HCT116 (cell line): ENCODE measurements around the gene TENM4. TPM values are rescaled to one million over a fixed set of nuclear protein-coding genes. Genes with fewer than 3 reads are reported as not detected.

ENCODE experiments used
- ATAC-seq: fragments of 200-7000 bp; cut with Tn5 transposase; 2 replicates; pipeline ENCODE4 v1.9.1; 2020; ENCODE audit warnings: mild to moderate bottlenecking, moderate library complexity
- BruUV-seq: library from RNA; stranded (reverse); fragments of 400-500 nt; replicated peaks from 2 replicates; lab custom pipeline; 2021; lab: Mats Ljungman, UMichigan
- CTCF ChIA-PET: fragments of 300-600 bp; sonication (Branson Sonifier 250); formaldehyde crosslinking; loops from one replicate; lab custom pipeline; 2021; ENCODE audit warnings: antibody characterized with exemption; lab: Charles Lee
- POLR2A ChIA-PET: fragments of 300-600, 350-600 bp; sonication (Branson Sonifier 250); formaldehyde crosslinking; loops from one replicate; lab custom pipeline; 2021; ENCODE audit warnings: antibody characterized with exemption; lab: Charles Lee
- RAD21 ChIA-PET, 2 experiments: fragments of 300-600 bp; sonication (Branson Sonifier 250); formaldehyde crosslinking; loops; one replicate each; lab custom pipeline; 2023; ENCODE audit warnings: low total read pairs in 2 of 2; ENCODE audit not compliant: uncharacterized antibody in 2 of 2, unreplicated experiment in 2 of 2, low non-redundant PET in 1 of 2; lab: Charles Lee
- DNase-seq: peaks from one replicate; pipeline ENCODE4 v3.0.0-alpha.2; 2010; ENCODE audit warnings: low read depth, low spot score
- H2AFZ ChIP-seq: fragments of 200-600 bp; shearing (Covaris generic), sonication (generic); 2 replicates; pipeline ENCODE4 v1.6.1; 2017; ENCODE audit warnings: low read depth, mixed run types, mixed read lengths, antibody characterized with exemption, low read length; ENCODE audit not compliant: poor library complexity, severe bottlenecking
- H3K27ac ChIP-seq: 2 replicates; pipeline ENCODE4 v1.5.1; 2012; ENCODE audit warnings: low read depth, low read length
- H3K27me3 ChIP-seq: fragments of 200-600 bp; sonication (generic); 2 replicates; pipeline ENCODE4 v1.6.1; 2016; ENCODE audit warnings: mixed run types, low read length, mixed read lengths; ENCODE audit not compliant: insufficient read depth
- H3K36me3 ChIP-seq, 2 experiments: fragments of 200-500 bp in 1 of 2; fragments of 200-600 bp in 1 of 2; sonication (Bioruptor generic) in 1 of 2; sonication (generic) in 1 of 2; 2 replicates each; pipeline versions ENCODE4 v1.5.1 to v1.6.1; 2014 to 2016; ENCODE audit warnings: low read length in 2 of 2, inconsistent platforms in 1 of 2, mixed read lengths in 1 of 2, mixed run types in 1 of 2; ENCODE audit not compliant: insufficient read depth in 2 of 2, control insufficient read depth in 1 of 2
- H3K4me1 ChIP-seq, 2 experiments: fragments of 200-600 bp in 1 of 2; sonication (generic) in 1 of 2; 2 replicates each; pipeline versions ENCODE4 v1.5.1 to v1.6.1; 2012 to 2017; ENCODE audit warnings: low read length in 2 of 2, inconsistent platforms in 1 of 2, mild to moderate bottlenecking in 1 of 2, mixed read lengths in 1 of 2, mixed run types in 1 of 2, moderate library complexity in 1 of 2; ENCODE audit not compliant: insufficient read depth in 2 of 2, control insufficient read depth in 1 of 2
- H3K4me2 ChIP-seq: fragments of 200-600 bp; sonication (generic); 2 replicates; pipeline ENCODE4 v1.6.1; 2017; ENCODE audit warnings: mixed run types, low read length, mixed read lengths
- H3K4me3 ChIP-seq, 2 experiments: fragments of 200-600 bp in 1 of 2; sonication (generic) in 1 of 2; replicated peaks in 1 of 2; 2 replicates each; pipeline ENCODE4 v1.5.1; 2011 to 2016; ENCODE audit warnings: low read length in 2 of 2, control low read depth in 1 of 2, low read depth in 1 of 2, mild to moderate bottlenecking in 1 of 2, mixed read lengths in 1 of 2, mixed run types in 1 of 2
- H3K79me2 ChIP-seq: fragments of 200-600 bp; sonication (generic); 2 replicates; pipeline ENCODE4 v1.6.1; 2017; ENCODE audit warnings: mild to moderate bottlenecking, mixed run types, low read length, moderate library complexity, mixed read lengths; ENCODE audit not compliant: insufficient read depth
- H3K9ac ChIP-seq: fragments of 200-600 bp; sonication (generic); 2 replicates; pipeline ENCODE4 v1.6.1; 2016; ENCODE audit warnings: low read length, mixed read lengths
- H3K9me2 ChIP-seq: fragments of 200-600 bp; sonication (generic), shearing (Covaris generic); 2 replicates; pipeline ENCODE4 v1.6.1; 2017; ENCODE audit warnings: mixed run types, mild to moderate bottlenecking, moderate library complexity; ENCODE audit not compliant: insufficient read depth
- H3K9me3 ChIP-seq, 2 experiments: fragments of 200-500 bp in 1 of 2; fragments of 200-600 bp in 1 of 2; sonication (Bioruptor generic) in 1 of 2; sonication (generic) in 1 of 2; 2 replicates each; pipeline ENCODE4 v1.6.1; 2014 to 2017; ENCODE audit warnings: low read length in 2 of 2, mixed read lengths in 2 of 2, inconsistent platforms in 1 of 2, low read depth in 1 of 2, mild to moderate bottlenecking in 1 of 2, mixed run types in 1 of 2, moderate library complexity in 1 of 2; ENCODE audit not compliant: control insufficient read depth in 1 of 2, insufficient read depth in 1 of 2
- H4K20me1 ChIP-seq: fragments of 200-600 bp; sonication (generic), shearing (Covaris generic); 2 replicates; pipeline ENCODE4 v1.6.1; 2017; ENCODE audit warnings: mixed run types, mild to moderate bottlenecking, moderate library complexity; ENCODE audit not compliant: insufficient read depth
- CBX3 ChIP-seq: IDR thresholded peaks from 2 replicates; pipeline ENCODE4 v1.6.1; 2012; ENCODE audit warnings: low read depth
- CTCF ChIP-seq, 3 experiments: fragments of 200-600 bp in 1 of 3; sonication (generic) in 1 of 3; IDR thresholded peaks in 2 of 3; conservative IDR thresholded peaks in 1 of 3; 2 replicates each; pipeline ENCODE4 v1.5.1; 2012 to 2017; ENCODE audit warnings: low read depth in 2 of 3, low read length in 2 of 3, antibody characterized with exemption in 1 of 3, borderline replicate concordance in 1 of 3, control low read depth in 1 of 3, mild to moderate bottlenecking in 1 of 3, mixed read lengths in 1 of 3, mixed run types in 1 of 3, moderate library complexity in 1 of 3; ENCODE audit not compliant: insufficient read depth in 1 of 3
- ELF1 ChIP-seq: IDR thresholded peaks from 2 replicates; pipeline ENCODE4 v1.6.1; 2012; ENCODE audit warnings: low read depth, borderline replicate concordance
- EZH2phosphoT487 ChIP-seq: fragments of 200-600 bp; IDR thresholded peaks from 2 replicates; pipeline ENCODE4 v1.6.1; 2018; ENCODE audit warnings: antibody characterized with exemption, borderline replicate concordance
- JUND ChIP-seq: IDR thresholded peaks from 2 replicates; pipeline ENCODE4 v1.6.1; 2012
- MAX ChIP-seq: IDR thresholded peaks from 2 replicates; pipeline ENCODE4 v1.6.1; 2012
- RAD21 ChIP-seq: IDR thresholded peaks from 2 replicates; pipeline ENCODE4 v1.6.1; 2012; ENCODE audit warnings: low read depth, mild to moderate bottlenecking
- REST ChIP-seq: IDR thresholded peaks from 2 replicates; pipeline ENCODE4 v1.6.1; 2012; ENCODE audit warnings: low read depth
- TCF7L2 ChIP-seq: IDR thresholded peaks from 2 replicates; pipeline ENCODE4 v1.7.0; 2011; ENCODE audit warnings: borderline replicate concordance, inconsistent platforms; ENCODE audit not compliant: insufficient read depth, insufficient read length; ENCODE audit errors: extremely low read depth
- ZBTB33 ChIP-seq: IDR thresholded peaks from 2 replicates; pipeline ENCODE4 v1.6.1; 2011; ENCODE audit warnings: mild to moderate bottlenecking, low read length, moderate library complexity; ENCODE audit not compliant: insufficient replicate concordance; ENCODE audit errors: extremely low read depth
- ZNF274 ChIP-seq: fragments of 200-500 bp; sonication (Bioruptor generic); IDR thresholded peaks from 2 replicates; pipeline ENCODE4 v1.6.1; 2014; ENCODE audit warnings: mild to moderate bottlenecking, low read depth, low read length, inconsistent platforms
- intact Hi-C: fragments of 100-400 bp; cut with micrococcal nuclease; formaldehyde crosslinking; loops from 2 replicates; pipeline ENCODE4 v1.10.0; 2022
- total RNA-seq: library from RNA; stranded (reverse); gene quantifications from one replicate; pipeline ENCODE4 v1.2.1, GENCODE V29; 2021; ENCODE audit not compliant: unreplicated experiment

Gene TENM4
- total RNA-seq, 1 experiment from 2014 or later = 0.05 TPM

- Histone ChIP-seq H2AFZ (no peak overlapping the region), H3K27me3 (0 out of 2 replicates have a peak, but pooled peaks cover 6% of the 10 kb centered on the region), H3K9me2 (no peaks in the 10 kb centered on the region), H3K4me3 (no peak overlapping the region), H4K20me1 (no peaks in the 10 kb centered on the region), H3K27ac (no peak overlapping the region), H3K79me2 (no peaks in the 10 kb centered on the region), H3K4me2 (no peak overlapping the region), H3K4me1 (no peaks in the 10 kb centered on the region), H3K36me3 (no peaks in the 10 kb centered on the region), H3K9ac (no peak overlapping the region), H3K9me3 (no peaks in the 10 kb centered on the region)
- no peak for ATAC-seq
- TF ChIP-seq CTCF (IDR thresholded peaks at IDR 0.05 in 2 of 3, conservative IDR thresholded peaks at IDR 0.05 in 1 of 3; ENCODE audit: borderline replicate concordance in 1 of 3, insufficient read depth in 1 of 3, low read depth in 2 of 3, low read length in 2 of 3) (no peak), RAD21 (no peak)
- BruUV-seq = no TSS peak
- intact Hi-C loops = no loop called here
- DNase-seq = no peak
- ChIA-PET RAD21 (no interaction called here), POLR2A (no interaction called here), CTCF (no interaction called here)
These were observed 615.2 kb downstream of the TENM4 start for GRCh38 chr11:78825591-78826020.

- no peaks in the 10 kb centered on the region for H3K9me2 ChIP-seq
- H4K20me1 ChIP-seq = no peaks in the 10 kb centered on the region
- H3K79me2 ChIP-seq = no peaks in the 10 kb centered on the region
- DNase-seq (no peak), ATAC-seq (no peak)
- 0 out of 2 replicates have a peak, but pooled peaks cover 6% of the 10 kb centered on the region for H3K27me3 ChIP-seq
- H3K27ac ChIP-seq = no peak overlapping the region
- TF ChIP-seq CBX3 (no peak), ZNF274 (no peak), ZBTB33 (no peak), EZH2phosphoT487 (no peak), JUND (no peak), ELF1 (no peak), REST (no peak), MAX (no peak), TCF7L2 (no peak)
- ChIA-PET POLR2A (no interaction called here), RAD21 (no interaction called here), CTCF (no interaction called here)
- intact Hi-C loops = no loop called here
- H3K36me3 ChIP-seq = no peaks in the 10 kb centered on the region
- H3K9ac ChIP-seq = no peak overlapping the region
- H3K4me2 ChIP-seq = no peak overlapping the region
- H2AFZ ChIP-seq = no peak overlapping the region
- H3K4me3 ChIP-seq = no peak overlapping the region
- BruUV-seq = no TSS peak
- H3K4me1 ChIP-seq = no peaks in the 10 kb centered on the region
- H3K9me3 ChIP-seq = no peaks in the 10 kb centered on the region
These were observed 617.2 kb downstream of the TENM4 start for GRCh38 chr11:78823588-78823987.
